HepG2 (cell line): ENCODE results near the gene NAA11. TPM values are rescaled to one million over a fixed set of nuclear protein-coding genes. Genes with fewer than 3 reads are reported as not detected.

Source experiments
- ATAC-seq: fragments of 200-7000 bp; cut with Tn5 transposase; 3 replicates; pipeline ENCODE4 v1.9.1; 2020; ENCODE audit warnings: mild to moderate bottlenecking, moderate library complexity
- BruUV-seq: library from RNA; stranded (reverse); fragments of 400-500 nt; replicated peaks from 2 replicates; lab custom pipeline; 2021; lab: Mats Ljungman, UMichigan
- CTCF ChIA-PET: fragments of 300-600 bp; formaldehyde crosslinking; extraction: SDS; loops from one replicate; lab custom pipeline; 2021; ENCODE audit warnings: low total read pairs, inconsistent platforms, low intra/inter-chr PET ratio; lab: Yijun Ruan, JAX
- POLR2A ChIA-PET: fragments of 350-600 bp; sonication (Branson Sonifier 250); formaldehyde crosslinking; loops from one replicate; lab custom pipeline; 2020; ENCODE audit warnings: antibody characterized with exemption, inconsistent platforms; lab: Yijun Ruan, JAX
- DNase-seq: peaks from one replicate; pipeline ENCODE4 v3.0.0-alpha.2; 2015; ENCODE audit warnings: low spot score
- FAIRE-seq: peaks from 3 replicates; lab custom pipeline; 2011; peaks lifted over from hg19 to GRCh38; lab: Jason Lieb, UNC
- H2AFZ ChIP-seq: one replicate; pipeline ENCODE4 v1.6.1; 2011; ENCODE audit warnings: low read length, inconsistent platforms
- H3K27ac ChIP-seq: fragments of 300-600 bp; 3 replicates; pipeline ENCODE4 v1.8.0; 2011; ENCODE audit warnings: mixed run types, mild to moderate bottlenecking, mixed read lengths, low read length, inconsistent platforms; ENCODE audit not compliant: insufficient read depth; ENCODE audit errors: extremely low read length
- H3K27me3 ChIP-seq, 2 experiments: fragments of 200-600 bp in 1 of 2; 2 replicates in 1 of 2; 3 replicates in 1 of 2; pipeline versions ENCODE4 v1.6.0 to v1.8.0; 2011; ENCODE audit warnings: low read length in 2 of 2, mild to moderate bottlenecking in 2 of 2, moderate library complexity in 2 of 2, inconsistent platforms in 1 of 2; ENCODE audit not compliant: insufficient read depth in 2 of 2, control insufficient read depth in 1 of 2
- H3K36me3 ChIP-seq, 2 experiments: fragments of 200-600 bp in 1 of 2; replicated peaks in 1 of 2; 2 replicates in 1 of 2; 3 replicates in 1 of 2; pipeline versions ENCODE4 v1.5.1 to v1.8.0; 2011; ENCODE audit warnings: low read length in 2 of 2, inconsistent platforms in 1 of 2; ENCODE audit not compliant: insufficient read depth in 2 of 2, control insufficient read depth in 1 of 2
- H3K4me1 ChIP-seq: 2 replicates; pipeline ENCODE4 v1.5.1; 2012; ENCODE audit warnings: low read length, inconsistent platforms; ENCODE audit not compliant: insufficient read depth
- H3K4me2 ChIP-seq: 2 replicates; pipeline ENCODE4 v1.6.0; 2011; ENCODE audit warnings: low read depth, low read length, inconsistent platforms
- H3K4me3 ChIP-seq, 3 experiments: fragments of 200-600 bp in 1 of 3; sonication (generic), shearing (Covaris generic) in 1 of 3; replicated peaks in 1 of 3; 2 replicates each; pipeline ENCODE4 v1.5.1; 2011 to 2016; ENCODE audit warnings: low read length in 3 of 3, inconsistent platforms in 2 of 3, low read depth in 2 of 3, mild to moderate bottlenecking in 2 of 3, control low read depth in 1 of 3, mixed read lengths in 1 of 3; ENCODE audit not compliant: insufficient read depth in 1 of 3
- H3K79me2 ChIP-seq: one replicate; pipeline ENCODE4 v1.6.1; 2011; ENCODE audit warnings: low read length, inconsistent platforms; ENCODE audit not compliant: insufficient read depth
- H3K9ac ChIP-seq: 2 replicates; pipeline ENCODE4 v1.6.0; 2011; ENCODE audit warnings: mild to moderate bottlenecking, low read depth, low read length, inconsistent platforms; ENCODE audit not compliant: insufficient read depth
- H3K9me3 ChIP-seq: 2 replicates; pipeline ENCODE4 v1.5.1; 2012; ENCODE audit warnings: mild to moderate bottlenecking, low read length
- H4K20me1 ChIP-seq: 2 replicates; pipeline ENCODE4 v1.6.0; 2011; ENCODE audit warnings: inconsistent platforms, mild to moderate bottlenecking, low read length, moderate library complexity; ENCODE audit not compliant: insufficient read depth
- CENPBD1 ChIP-seq: sonication (generic); formaldehyde crosslinking; IDR thresholded peaks from 2 replicates; pipeline ENCODE4 v1.8.0; 2022; ENCODE audit warnings: missing genetic modification reagents, low read depth, mild to moderate bottlenecking, borderline replicate concordance
- ERF ChIP-seq: IDR thresholded peaks from 2 replicates; pipeline ENCODE4 v1.6.1; 2018; ENCODE audit warnings: missing biosample characterization, missing genetic modification reagents
- HMGXB4 ChIP-seq, 2 experiments: sonication (generic) in 1 of 2; formaldehyde crosslinking in 1 of 2; IDR thresholded peaks; 2 replicates each; pipeline versions ENCODE4 v1.4.0 to v1.6.1; 2018 to 2020; ENCODE audit warnings: missing genetic modification reagents in 2 of 2, borderline replicate concordance in 1 of 2, low read depth in 1 of 2, mild to moderate bottlenecking in 1 of 2, missing biosample characterization in 1 of 2
- HOXA3 ChIP-seq: sonication (generic); formaldehyde crosslinking; IDR thresholded peaks from 2 replicates; pipeline ENCODE4 v1.5.0; 2020; ENCODE audit warnings: missing genetic modification reagents
- JUNB ChIP-seq: sonication (generic); formaldehyde crosslinking; IDR thresholded peaks from 2 replicates; pipeline ENCODE4 v1.8.0; 2022; ENCODE audit warnings: missing genetic modification reagents, mild to moderate bottlenecking, borderline replicate concordance
- KLF11 ChIP-seq: IDR thresholded peaks from 2 replicates; pipeline ENCODE4 v1.6.1; 2016; ENCODE audit warnings: missing compliant biosample characterization
- MTA3 ChIP-seq: sonication (generic); formaldehyde crosslinking; IDR thresholded peaks from 2 replicates; pipeline ENCODE4 v1.4.0; 2020; ENCODE audit warnings: missing genetic modification reagents
- REST ChIP-seq, 2 experiments: IDR thresholded peaks; 2 replicates each; pipeline ENCODE4 v1.6.1; 2011 to 2012; ENCODE audit warnings: low read length in 2 of 2, borderline replicate concordance in 1 of 2, low read depth in 1 of 2, mild to moderate bottlenecking in 1 of 2, moderate library complexity in 1 of 2
- RFX5 ChIP-seq: IDR thresholded peaks from 2 replicates; pipeline ENCODE4 v1.6.1; 2011; ENCODE audit warnings: low read depth, low read length, improper control_type of control experiment
- STAT6 ChIP-seq: sonication (generic); formaldehyde crosslinking; IDR thresholded peaks from 2 replicates; pipeline ENCODE4 v1.4.0; 2020; ENCODE audit warnings: missing genetic modification reagents, mild to moderate bottlenecking, borderline replicate concordance
- ZFP36L1 ChIP-seq: sonication (generic); formaldehyde crosslinking; IDR thresholded peaks from 2 replicates; pipeline ENCODE4 v1.8.0; 2022; ENCODE audit warnings: mild to moderate bottlenecking, missing genetic modification reagents, moderate library complexity
- ZNF18 ChIP-seq: sonication (generic); formaldehyde crosslinking; IDR thresholded peaks from 2 replicates; pipeline ENCODE4 v1.8.0; 2022; ENCODE audit warnings: mild to moderate bottlenecking, missing genetic modification reagents; ENCODE audit not compliant: insufficient replicate concordance
- ZNF607 ChIP-seq: sonication (generic); formaldehyde crosslinking; IDR thresholded peaks from 2 replicates; pipeline ENCODE4 v1.5.1; 2020; ENCODE audit warnings: missing genetic modification reagents, mild to moderate bottlenecking, borderline replicate concordance
- ZNF629 ChIP-seq: sonication (generic); formaldehyde crosslinking; conservative IDR thresholded peaks from 2 replicates; pipeline ENCODE4 v1.5.0; 2020; ENCODE audit warnings: missing genetic modification reagents
- WGBS: methylation state at CpG from one replicate; pipeline ENCODE4 v1.1.6; 2017; ENCODE audit warnings: low lambda C conversion rate; 5-methylcytosine and 5-hydroxymethylcytosine counted together
- in situ Hi-C: cut with HindIII; loops from 2 replicates; pipeline ENCODE4 v1.10.0; 2017; ENCODE audit warnings: low pct_unique_long_range_greater_than_20kb; ENCODE audit not compliant: extremely low pct_ligation_motif_present
- intact Hi-C: fragments of 100-400 bp; cut with micrococcal nuclease; formaldehyde crosslinking; loops from one replicate; pipeline ENCODE4 v1.10.0; 2022; ENCODE audit not compliant: unreplicated experiment
- polyA plus RNA-seq, 8 experiments: library from polyadenylated mRNA; depleted of rRNA in 3 of 8; stranded (reverse) in 7 of 8; unstranded in 1 of 8; fragments of >200 nt; fragmentation: Illumina TruSeq in 4 of 8; extraction: Trizol in 4 of 8; gene quantifications; 2 replicates each; pipeline versions ENCODE4 v1.2.1 to v1.2.3, GENCODE V29; 2011 to 2016; ENCODE audit warnings: low read depth in 4 of 8, missing spikeins in 1 of 8, mixed read lengths in 1 of 8; ENCODE audit not compliant: insufficient read depth in 1 of 8
- total RNA-seq, 5 experiments: library from RNA; depleted of rRNA; stranded (reverse); fragments of >200 nt; fragmentation: Illumina TruSeq; extraction: Trizol; gene quantifications; 2 replicates each; pipeline ENCODE4 v1.2.3, GENCODE V29; 2016; ENCODE audit warnings: low read depth in 1 of 5

Gene NAA11
- total and polyA plus RNA-seq, 2 of the 13 experiments (the other 11 are each of a cell fraction or from before 2014, with no cell fraction given): not detected

GRCh38 chr4:79330720-79331119 is 4.9 kb upstream of the NAA11 start:
- H3K9ac ChIP-seq: no peak overlapping the region
- intact Hi-C loops: no loop called here
- H3K27me3 ChIP-seq: no peaks in the 10 kb centered on the region
- ATAC-seq: no peak
- WGBS: 4% methylated on average over 2 of the region's 2 CpGs
- H3K4me3 ChIP-seq: no peak overlapping the region
- CTCF ChIA-PET: no interaction called here
- no peaks in the 10 kb centered on the region for H3K79me2 ChIP-seq
- in situ Hi-C loops: no loop called here
- no peaks in the 10 kb centered on the region for H3K36me3 ChIP-seq
- no peaks in the 10 kb centered on the region for H3K4me1 ChIP-seq
- H3K4me2 ChIP-seq: no peak overlapping the region
- H3K9me3 ChIP-seq: no peaks in the 10 kb centered on the region
- no peak overlapping the region for H2AFZ ChIP-seq
- DNase-seq: no peak
- POLR2A ChIA-PET: no interaction called here
- H3K27ac ChIP-seq: no peak overlapping the region
- no peak for FAIRE-seq
- H4K20me1 ChIP-seq: no peaks in the 10 kb centered on the region
- no TSS peak for BruUV-seq
- TF ChIP-seq ZFP36L1 (CRISPR knock-in tag) (no peak), KLF11 (CRISPR knock-in tag) (no peak), JUNB (CRISPR knock-in tag) (no peak), HOXA3 (CRISPR knock-in tag) (no peak), ZNF629 (CRISPR knock-in tag) (no peak), ZNF18 (CRISPR knock-in tag) (no peak), MTA3 (CRISPR knock-in tag) (no peak), STAT6 (no peak), ZNF607 (CRISPR knock-in tag) (no peak), CENPBD1 (no peak), HMGXB4 (CRISPR knock-in tag; IDR thresholded peaks at IDR 0.05; ENCODE audit: borderline replicate concordance in 1 of 2, low read depth in 1 of 2) (no peak), RFX5 (no peak), ERF (CRISPR knock-in tag) (no peak), REST (IDR thresholded peaks at IDR 0.05; ENCODE audit: borderline replicate concordance in 1 of 2, low read depth in 1 of 2, low read length in 2 of 2) (no peak)
